Left hindlimb (tissue), 1 donor: Measurements from ENCODE around the gene IQCK.
A peak's percentile ranks its signal among the peaks of the same experiment; 100 is the strongest.
"Not testable (repeated sequence)": the region's sequence is repeated elsewhere in the genome, so short reads cannot be mapped to it uniquely, and the experiment has no call there.

Source experiments
- DNase-seq: peaks from one replicate; pipeline ENCODE4 v3.0.0-alpha.2; 2018

IQCK gene

GRCh38 chr16:19700319-19700781, 17.7 kb upstream of the IQCK start:
- DNase-seq = no peak

- no peak for DNase-seq
Measured at GRCh38 chr16:19701091-19701490, 17.0 kb upstream of the IQCK start.

GRCh38 chr16:19703172-19703889, 14.7 kb upstream of the IQCK start:
- no peak for DNase-seq

DNA sequence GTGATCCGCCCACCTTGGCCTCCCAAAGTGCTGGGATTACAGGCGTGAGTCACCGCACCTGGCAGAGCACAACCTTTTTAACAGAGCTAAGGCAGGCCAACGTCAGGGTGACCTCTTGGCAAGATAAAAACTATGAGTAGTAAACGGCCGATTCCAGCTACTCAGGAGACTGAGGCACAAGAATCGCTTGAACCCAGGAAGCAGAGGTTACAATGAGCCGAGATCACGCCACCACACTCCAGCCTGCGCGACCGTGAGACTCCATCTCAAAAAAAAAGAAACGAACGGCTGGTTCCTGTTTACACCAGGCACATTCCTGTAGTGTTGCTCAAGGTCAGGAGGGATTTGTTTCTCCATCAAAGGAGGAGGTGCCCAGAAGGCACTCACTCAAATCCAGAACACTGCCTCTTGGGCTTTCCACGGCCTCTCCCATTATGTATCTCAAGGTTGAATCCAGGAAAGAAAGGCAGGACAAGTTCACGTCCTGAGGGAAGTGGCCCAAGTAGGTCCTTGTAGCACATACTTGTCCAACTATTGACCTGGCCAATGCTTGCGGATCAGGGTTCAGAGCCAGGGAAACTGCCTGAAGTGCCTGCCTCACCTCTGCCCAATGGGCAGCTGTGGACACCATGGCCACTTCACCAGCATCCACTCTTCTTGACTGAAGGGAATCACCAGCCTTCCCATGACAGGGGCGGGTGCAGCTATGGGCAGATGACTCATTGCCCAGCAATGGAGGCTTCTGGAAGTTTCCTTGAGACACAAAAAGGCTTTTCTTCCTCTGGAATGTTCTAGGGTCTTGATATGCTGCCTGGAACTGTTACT, 13.5 kb upstream of the IQCK start:
- no peak for DNase-seq

DNA sequence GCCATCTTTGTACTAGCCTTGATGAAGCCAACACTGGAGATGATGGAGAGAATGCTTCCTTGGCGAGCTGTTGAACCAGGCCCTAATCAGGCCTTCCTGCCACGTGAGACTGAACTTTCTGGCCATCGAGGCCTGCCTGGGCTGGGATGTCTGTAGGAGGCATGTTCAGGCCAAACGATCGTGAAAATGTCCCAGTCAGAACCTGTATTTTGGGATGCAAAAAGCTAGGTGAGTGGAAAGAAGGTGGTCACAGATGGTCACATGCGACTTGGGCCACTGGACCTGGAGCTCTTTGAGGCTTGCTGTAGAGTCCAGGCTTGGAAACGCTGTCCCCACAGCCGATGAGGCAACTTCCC, 12.9 kb upstream of the IQCK start:
- no peak for DNase-seq

DNA sequence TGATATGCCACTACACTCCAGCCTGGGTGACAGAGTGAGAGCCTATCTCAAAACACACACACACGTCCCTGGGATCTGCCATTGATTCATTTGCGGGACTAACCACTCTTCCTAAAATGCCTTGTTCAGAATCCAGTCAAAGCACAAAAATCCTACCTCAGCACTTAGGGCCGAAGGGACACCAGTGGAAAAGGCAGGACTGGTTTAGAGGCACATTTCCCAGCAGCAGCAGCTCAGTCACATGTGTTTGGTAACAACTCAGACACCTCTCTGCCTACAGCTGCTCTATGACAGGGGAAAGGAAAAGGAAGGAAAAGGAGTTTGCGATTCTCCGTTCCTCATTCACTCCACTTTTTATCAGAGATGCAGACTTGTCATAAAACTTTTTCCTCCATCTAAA, 12.2 kb upstream of the IQCK start:
- DNase-seq = no peak

GRCh38 chr16:19706846-19707245, 11.2 kb upstream of the IQCK start:
- DNase-seq = no peak

GRCh38 chr16:19707569-19708295, 10.3 kb upstream of the IQCK start:
- no peak for DNase-seq

GRCh38 chr16:19708296-19709205, 9.5 kb upstream of the IQCK start:
- DNase-seq = no peak

DNA sequence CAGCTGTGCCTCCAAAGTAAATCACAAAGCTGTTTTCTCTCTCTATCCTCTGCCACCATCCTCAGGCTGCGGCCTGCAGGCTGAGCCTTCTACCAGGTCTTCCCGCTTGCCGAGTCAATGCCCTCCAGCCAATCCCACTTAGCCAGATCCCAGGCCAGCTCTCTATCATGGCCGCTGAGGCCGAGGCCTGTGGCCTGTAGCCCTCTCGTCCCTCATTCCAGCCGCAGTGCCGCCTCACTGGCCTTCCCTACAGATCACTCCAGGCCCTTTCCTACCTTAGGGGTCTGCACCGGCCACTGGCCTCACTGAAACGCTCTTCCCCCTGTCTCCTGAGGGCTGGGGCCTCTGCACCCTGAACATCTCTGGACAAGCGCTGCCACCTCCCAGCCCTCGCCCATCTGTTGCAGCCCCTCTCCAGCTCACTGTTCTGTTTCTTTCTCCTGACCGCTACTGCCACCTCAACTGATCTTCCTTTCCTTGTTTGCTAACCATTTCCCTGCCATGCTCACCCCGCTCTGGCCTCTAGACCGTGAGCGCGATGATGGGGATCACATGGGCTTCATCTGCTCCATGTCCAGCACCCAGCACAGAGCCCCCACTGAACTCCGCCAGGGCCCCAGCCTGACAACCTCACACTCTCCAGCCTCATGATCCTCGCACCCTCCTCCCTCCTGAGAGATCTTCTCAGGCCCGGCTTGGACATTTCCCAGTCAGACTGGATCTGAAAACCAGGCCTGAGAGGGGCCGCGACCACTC, 8.5 kb upstream of the IQCK start:
- DNase-seq = no peak

DNA sequence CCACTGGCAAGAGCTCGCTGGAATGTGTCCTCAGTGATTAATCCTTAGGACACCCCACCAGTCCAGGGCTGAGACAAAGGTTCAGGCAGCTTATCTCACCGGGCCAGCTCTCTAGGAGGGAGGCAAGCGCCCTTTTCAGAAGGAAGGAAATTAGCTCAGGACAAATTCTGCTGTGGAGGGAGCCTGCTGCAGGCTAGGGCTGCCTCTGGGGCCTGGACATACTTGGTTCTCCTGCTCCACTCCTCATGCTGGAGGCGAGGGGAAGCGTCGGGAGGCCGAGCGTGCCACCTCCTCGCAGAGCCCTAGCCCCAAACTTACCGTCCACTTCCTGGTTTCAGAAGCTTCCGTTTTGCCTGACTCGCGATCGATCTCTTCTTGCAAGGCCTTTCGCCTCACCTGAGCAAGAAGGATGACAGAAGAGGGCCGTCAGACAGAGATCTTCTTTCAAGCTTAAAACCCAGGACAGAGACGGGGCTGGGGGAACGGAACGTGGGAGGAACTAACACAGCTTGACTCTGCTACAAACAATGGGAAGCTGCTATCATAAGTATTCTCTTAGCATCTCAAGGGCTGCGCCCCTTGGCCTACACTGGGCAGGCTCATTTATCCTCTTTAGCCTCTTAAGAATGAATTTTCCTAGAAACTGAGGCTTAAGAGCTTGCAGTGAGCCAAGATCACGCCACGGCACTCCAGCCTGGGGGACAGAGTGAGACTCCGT, 7.7 kb upstream of the IQCK start:
- DNase-seq = no peak

DNA sequence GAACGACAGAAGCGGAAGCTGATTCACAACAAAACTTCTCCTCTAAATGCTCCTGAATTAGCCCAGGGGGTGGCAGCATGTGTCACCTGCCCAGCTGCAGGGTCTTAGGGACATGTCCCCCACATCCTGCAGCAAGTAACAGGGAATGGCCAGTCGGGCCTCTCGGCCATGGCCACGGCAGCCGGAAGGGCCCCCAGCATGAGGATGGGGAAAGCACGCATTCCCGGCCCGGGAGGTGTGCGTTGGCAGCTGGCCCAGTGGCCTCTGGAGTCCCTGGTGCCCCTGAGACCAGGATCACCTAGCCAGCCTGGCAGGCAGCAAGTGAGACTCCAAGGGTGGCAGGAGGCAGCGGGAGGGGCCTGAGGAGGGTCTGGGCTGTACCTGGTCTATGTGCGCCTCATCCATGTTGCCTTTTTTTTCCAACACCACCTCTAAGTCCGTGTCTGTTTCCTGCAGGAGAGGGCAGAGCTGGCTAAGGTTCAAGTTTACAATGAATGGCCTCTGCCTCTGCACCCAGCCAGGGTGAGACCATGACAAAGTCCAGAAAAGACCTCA, 7.0 kb upstream of the IQCK start:
- no peak for DNase-seq

DNA sequence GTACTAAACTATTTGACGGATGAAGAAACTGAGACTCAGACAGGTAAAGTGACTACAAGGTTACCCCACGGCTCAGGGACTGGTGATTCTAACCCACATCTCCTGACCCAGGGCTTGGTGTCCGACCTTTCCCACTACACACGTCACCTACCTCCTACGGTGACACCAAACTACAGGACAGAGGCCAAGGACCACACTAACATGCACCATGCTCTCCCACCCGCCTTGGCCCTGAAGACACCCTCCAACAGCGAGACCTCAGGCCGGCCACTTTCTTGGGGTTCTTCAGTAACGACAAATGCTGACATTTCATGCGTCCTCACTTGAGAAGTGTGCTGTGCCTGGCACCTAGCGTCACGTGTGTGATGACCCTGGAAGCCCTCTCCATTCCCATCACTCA, 6.4 kb upstream of the IQCK start:
- DNase-seq = no peak

- DNase-seq = no peak
Measured at GRCh38 chr16:19712418-19713058, 5.5 kb upstream of the IQCK start.

- DNase-seq = no peak
Measured at GRCh38 chr16:19713697-19714096, 4.4 kb upstream of the IQCK start.

DNA sequence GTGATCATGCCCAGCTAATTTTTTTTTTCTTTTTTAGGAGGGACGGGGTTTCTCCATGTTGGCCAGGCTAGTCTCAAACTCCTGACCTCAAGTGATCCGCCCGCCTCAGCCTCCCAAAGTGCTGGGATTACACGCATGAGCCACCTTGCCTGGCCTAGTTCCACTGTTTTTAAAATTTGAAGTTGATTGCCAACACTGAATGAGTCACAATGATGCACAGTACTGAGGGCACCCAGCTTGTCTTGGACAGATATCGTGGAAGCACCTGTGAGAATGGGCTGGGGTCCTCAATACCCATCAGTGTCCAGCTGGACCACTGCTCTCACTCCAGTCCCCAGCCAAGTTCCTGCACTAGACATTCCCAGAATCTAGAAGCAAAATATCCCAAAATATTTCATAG, 2.5 kb upstream of the IQCK start:
- no peak for DNase-seq

- DNase-seq = no peak
Measured at GRCh38 chr16:19716183-19716582, 1.9 kb upstream of the IQCK start.

GRCh38 chr16:19716728-19717127, 1.3 kb upstream of the IQCK start:
- not testable (repeated sequence) for DNase-seq

DNA sequence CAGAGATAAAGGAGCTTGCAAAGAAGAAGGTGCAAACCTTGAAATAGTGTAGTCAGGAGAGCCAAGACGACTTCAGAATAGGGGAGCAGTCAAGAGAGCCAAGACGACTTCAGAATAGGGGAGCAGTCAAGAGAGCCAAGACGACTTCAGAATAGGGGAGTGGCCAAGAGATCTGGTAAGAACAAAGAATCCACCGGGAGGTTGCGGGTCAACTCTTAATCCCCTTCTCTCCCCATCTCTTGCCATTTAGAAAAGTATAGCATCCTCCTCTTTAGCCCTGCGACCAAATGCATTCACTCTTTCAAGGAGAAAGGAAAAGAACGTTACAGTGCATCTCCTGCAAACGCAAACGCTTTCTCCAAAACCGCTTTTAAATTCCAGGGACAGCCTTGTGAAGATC, 757 bp upstream of the IQCK start:
- no peak for DNase-seq

DNA sequence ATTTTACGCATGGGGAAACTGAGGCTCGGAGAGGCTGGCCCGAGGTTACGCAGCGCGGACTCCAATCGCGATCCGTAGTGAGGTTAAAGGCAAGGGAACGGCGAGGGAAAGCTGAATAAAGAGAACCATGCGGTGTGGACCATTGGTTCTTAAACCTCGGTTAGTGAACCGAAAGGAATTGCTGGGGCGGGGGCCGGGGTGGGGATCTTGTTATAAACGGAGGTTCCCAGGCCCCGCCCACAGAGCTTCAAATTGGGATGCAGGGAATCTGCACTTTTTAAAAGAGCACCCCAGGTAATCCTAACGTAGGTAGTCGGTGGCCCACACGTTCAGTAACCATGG, 524 bp downstream of the IQCK start:
- DNase-seq = peak; percentile 50
